Measurements from ENCODE around the gene RAPGEF1.

RAPGEF1 gene

DNA sequence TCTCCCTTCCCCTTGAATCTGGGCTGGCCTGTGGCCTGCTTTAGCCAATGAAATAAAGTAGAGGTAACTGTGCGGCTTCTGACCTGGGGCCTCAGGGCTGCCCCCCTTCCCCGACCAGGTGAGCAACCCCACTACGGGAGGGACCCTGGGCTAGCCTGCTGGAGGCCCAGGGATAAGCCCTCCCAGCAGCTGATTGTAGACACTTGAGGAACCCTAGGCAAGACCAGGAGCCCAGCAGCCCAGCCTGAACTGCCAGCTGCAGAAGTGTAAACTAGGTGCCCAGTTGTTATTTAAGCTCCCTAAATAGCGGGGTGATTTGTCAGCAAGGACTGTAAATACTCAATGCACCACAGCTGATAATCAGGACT lies 41.3 kb downstream of the RAPGEF1 start:
- TF ChIP-seq ZFX (IDR thresholded peaks at IDR 0.05; ENCODE audit: borderline replicate concordance) = no peak
- TF ChIP-seq, protein P1, sequence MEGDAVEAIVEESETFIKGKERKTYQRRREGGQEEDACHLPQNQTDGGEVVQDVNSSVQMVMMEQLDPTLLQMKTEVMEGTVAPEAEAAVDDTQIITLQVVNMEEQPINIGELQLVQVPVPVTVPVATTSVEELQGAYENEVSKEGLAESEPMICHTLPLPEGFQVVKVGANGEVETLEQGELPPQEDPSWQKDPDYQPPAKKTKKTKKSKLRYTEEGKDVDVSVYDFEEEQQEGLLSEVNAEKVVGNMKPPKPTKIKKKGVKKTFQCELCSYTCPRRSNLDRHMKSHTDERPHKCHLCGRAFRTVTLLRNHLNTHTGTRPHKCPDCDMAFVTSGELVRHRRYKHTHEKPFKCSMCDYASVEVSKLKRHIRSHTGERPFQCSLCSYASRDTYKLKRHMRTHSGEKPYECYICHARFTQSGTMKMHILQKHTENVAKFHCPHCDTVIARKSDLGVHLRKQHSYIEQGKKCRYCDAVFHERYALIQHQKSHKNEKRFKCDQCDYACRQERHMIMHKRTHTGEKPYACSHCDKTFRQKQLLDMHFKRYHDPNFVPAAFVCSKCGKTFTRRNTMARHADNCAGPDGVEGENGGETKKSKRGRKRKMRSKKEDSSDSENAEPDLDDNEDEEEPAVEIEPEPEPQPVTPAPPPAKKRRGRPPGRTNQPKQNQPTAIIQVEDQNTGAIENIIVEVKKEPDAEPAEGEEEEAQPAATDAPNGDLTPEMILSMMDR (IDR thresholded peaks at IDR 0.05) = no peak
- H3K27ac ChIP-seq = no peak overlapping the region

DNA sequence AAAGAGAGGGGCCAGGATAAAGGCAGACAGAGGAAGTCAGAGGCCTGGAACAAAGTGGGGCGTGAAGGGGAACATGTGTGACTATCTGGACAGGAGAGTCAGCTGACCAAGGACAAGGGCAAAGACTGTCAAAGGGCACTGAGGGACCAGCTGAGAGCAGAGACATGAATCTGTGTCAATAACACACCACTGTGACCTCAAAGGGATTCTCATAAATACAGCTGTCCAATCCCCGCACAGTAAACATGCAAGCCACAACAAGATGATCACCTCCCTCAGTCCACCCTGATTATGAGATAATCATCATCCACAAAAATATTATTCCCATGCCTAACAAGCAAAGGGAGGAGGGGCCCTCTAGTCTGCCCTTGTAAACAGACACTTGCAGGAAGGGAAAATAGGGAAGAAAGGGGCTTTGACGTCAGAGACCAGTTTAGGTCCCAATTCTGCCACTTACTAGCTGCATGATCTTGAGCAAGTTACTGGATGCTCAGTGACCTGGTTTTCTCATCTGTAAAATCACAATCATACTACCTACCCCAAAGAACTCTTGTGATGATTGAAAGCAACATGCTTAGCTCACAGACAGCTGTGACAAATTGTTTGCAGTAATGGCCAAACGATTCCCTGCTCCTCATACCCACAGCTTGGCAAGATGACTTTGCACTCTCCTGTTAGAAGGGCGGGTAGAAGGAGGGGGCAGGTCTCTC lies 41.8 kb downstream of the RAPGEF1 start:
- H3K27ac ChIP-seq = no peak overlapping the region
- TF ChIP-seq ZFX (IDR thresholded peaks at IDR 0.05; ENCODE audit: borderline replicate concordance) = no peak
- TF ChIP-seq, protein P1 (IDR thresholded peaks at IDR 0.05) = no peak

DNA sequence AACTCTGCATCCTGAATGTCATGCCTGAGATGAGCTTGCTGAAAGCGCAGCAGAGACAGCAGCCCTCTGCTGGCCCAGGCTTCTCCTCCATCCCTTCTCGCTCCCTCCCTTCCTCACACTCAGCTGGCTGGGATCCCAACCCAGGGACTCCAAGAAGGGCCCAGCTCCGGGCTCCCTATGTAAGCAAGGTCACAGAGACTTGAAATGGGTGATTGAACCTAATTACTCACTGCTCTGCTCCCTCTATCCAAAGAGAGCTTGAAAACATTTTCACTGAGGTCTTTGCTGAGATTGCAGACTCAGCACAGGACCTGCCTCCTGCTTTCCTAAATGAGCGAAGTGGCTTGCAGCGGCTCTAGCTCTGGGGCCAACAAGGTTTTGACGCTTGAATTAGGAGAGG lies 42.8 kb downstream of the RAPGEF1 start:
- TF ChIP-seq, protein P1 (IDR thresholded peaks at IDR 0.05) = no peak
- no peak for TF ChIP-seq ZFX (IDR thresholded peaks at IDR 0.05; ENCODE audit: borderline replicate concordance)
- H3K27ac ChIP-seq = no peak overlapping the region

DNA sequence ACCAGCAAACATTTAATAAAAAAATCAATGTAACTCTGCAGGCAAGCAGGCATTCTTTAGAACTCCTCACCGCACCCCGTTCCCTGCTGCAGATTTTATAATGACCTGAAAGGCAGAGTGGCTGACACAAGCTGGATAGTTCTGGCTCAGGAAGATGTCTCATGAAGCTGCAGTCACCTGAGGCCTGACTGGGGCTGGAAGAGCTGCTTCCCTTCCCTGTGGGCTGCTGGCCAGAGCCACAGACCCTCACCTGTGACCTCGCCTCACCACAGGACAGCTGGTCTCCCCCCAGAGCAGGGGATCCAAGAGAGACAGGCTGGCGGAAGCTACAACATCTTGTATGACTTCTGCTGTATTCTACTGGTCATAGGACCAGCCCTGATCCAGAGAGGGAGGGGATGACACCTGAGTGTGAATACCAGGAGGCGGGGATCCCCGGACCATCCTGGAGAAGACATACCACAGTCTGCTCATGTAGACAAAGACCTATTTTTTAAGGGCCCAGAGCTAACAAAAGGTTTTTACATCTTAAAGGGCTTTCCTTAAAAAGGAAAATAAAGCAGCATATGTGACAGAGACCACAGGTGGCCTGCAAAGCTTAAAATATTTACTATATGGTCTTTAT lies 43.9 kb downstream of the RAPGEF1 start:
- no peak for TF ChIP-seq ZFX (IDR thresholded peaks at IDR 0.05; ENCODE audit: borderline replicate concordance)
- TF ChIP-seq, protein P1 (IDR thresholded peaks at IDR 0.05) = no peak
- no peak overlapping the region for H3K27ac ChIP-seq

DNA sequence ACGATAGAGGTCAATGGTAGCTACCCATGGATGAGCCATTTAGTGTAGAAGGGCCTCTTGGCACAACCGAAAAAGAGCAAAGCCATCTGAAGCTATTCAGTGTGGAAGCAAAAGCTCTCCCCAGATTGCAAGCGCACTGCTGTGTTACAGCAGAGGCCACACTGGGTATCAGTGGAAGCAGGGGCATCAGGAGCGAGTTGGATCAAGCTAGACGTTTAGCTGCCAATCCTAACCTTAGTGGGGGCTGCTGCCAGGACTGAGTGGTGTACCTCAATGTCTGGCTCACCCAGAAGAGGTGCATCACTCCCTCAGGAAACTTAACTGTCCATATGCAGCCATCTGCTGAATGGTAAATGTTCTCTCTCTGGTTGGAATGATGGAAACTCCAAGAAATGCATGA lies 44.5 kb downstream of the RAPGEF1 start:
- no peak overlapping the region for H3K27ac ChIP-seq
- TF ChIP-seq, protein P1 (IDR thresholded peaks at IDR 0.05) = no peak
- no peak for TF ChIP-seq ZFX (IDR thresholded peaks at IDR 0.05; ENCODE audit: borderline replicate concordance)

DNA sequence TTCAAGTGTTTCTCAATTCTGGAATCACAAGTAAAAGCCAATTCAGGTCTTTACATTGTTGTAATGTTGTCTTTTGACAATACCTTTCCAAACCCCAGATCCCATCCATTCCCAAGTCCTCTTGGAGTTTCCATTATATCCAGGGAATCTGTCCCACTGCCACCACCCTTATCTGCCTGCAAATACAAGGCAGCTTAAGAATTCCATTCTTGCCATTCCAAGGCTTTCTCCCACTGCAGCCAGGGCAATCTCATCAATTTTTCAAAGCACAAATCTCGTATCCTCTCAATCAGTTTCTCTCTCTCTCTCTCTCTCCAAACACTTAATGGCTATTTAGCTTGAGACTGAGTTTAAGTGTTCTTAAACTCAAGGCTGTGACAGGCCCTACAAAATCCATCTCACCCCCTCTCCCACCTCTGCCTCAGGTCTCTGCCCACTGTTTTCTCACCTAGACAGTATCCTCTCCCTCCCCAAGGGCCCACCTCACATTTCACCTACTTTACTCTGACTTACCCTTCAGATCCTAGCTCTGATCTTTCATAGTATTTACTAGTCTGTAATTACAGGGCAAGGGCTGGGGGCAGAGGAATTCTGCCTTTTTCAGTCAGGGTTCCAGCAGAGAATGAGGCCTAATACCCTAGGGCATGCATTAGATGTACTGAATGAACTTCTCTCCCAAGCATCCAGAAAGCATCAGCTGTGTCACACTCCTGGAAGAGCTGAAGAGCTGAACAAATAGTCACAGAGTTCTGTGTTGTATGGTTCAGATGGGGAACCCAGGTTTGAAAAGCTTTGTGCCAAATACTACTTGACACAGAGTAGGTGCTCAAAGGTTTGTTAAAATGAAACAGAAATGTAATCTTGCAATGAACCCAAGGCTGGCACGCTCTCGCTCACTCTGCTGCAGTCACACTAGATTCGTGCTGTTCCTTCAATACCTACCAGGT lies 46.0 kb downstream of the RAPGEF1 start:
- H3K27ac ChIP-seq = no peak overlapping the region
- TF ChIP-seq, protein P1 (IDR thresholded peaks at IDR 0.05) = no peak
- TF ChIP-seq ZFX (IDR thresholded peaks at IDR 0.05; ENCODE audit: borderline replicate concordance) = no peak

Measured in 22Rv1 (cell line).